ENCODE results near the gene ABCC11.

- no peak for TF ChIP-seq POLR2A (IDR thresholded peaks at IDR 0.05; ENCODE audit: low read length)
- TF ChIP-seq GATA1 (IDR thresholded peaks at IDR 0.05; ENCODE audit: low read depth, low read length), result no peak
Measured at GRCh38 chr16:48117217-48118105, 129.9 kb downstream of the ABCC11 start.

Measured in erythroblast (primary cell).